Measurements from ENCODE around the gene IGSF9.

IGSF9 gene

DNA sequence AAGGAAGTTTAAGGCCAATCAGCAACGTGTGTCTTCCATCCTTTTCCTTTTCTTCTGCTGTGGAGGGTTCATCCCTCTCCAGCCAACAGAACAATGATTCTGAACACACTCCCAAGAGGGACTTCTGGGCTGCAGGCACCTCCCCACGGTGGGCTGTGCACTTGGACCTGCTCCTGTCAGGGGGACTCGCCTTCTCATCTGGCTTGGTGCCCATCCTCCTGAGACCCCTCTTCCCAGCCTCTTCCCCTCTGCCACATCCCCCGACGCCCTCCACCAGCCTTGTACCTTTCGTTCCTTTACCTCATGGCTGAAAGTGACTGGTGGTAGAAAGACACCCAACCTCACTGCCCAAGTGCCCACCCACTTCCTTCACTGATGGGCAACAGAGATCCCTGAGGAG, 34.7 kb upstream of the IGSF9 start:
- TF ChIP-seq MYC (IDR thresholded peaks at IDR 0.05; ENCODE audit: low read depth, low read length), result no peak
- TF ChIP-seq, protein P1, sequence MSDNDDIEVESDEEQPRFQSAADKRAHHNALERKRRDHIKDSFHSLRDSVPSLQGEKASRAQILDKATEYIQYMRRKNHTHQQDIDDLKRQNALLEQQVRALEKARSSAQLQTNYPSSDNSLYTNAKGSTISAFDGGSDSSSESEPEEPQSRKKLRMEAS (IDR thresholded peaks at IDR 0.05; ENCODE audit: low read depth, low read length), result no peak
- TF ChIP-seq CTCF (IDR thresholded peaks at IDR 0.05; ENCODE audit: low read depth, low read length), result no peak
- no peak for TF ChIP-seq POLR2A (IDR thresholded peaks at IDR 0.05; ENCODE audit: extremely low read depth, insufficient read length)
- DNase-seq (ENCODE audit: low read depth), result no peak
- no peak overlapping the region for H3K4me3 ChIP-seq (ENCODE audit: low read depth, low read length)

DNA sequence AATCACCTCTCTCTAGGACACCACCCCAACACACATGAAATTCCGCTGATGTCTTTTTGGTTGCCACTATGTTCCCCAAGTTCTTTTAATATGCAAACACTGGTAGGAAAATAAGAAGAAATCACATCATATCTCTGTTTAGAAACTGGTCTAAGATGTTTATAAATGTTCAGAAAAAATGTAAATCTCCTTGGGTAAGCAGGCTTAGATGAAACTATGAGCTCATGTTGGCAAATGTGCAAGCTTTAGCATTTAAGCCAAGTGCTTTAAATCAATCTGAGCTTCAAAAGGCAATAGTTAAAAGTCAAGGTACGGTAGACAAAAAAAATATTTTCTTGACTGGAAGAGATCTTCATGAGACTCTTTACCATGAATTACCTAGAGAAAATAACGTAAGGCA, 33.8 kb upstream of the IGSF9 start:
- TF ChIP-seq POLR2A (IDR thresholded peaks at IDR 0.05; ENCODE audit: extremely low read depth, insufficient read length), result no peak
- TF ChIP-seq, protein P1 (IDR thresholded peaks at IDR 0.05; ENCODE audit: low read depth, low read length), result no peak
- no peak for TF ChIP-seq CTCF (IDR thresholded peaks at IDR 0.05; ENCODE audit: low read depth, low read length)
- no peak for TF ChIP-seq MYC (IDR thresholded peaks at IDR 0.05; ENCODE audit: low read depth, low read length)
- no peak overlapping the region for H3K4me3 ChIP-seq (ENCODE audit: low read depth, low read length)
- no peak for DNase-seq (ENCODE audit: low read depth)

GRCh38 chr1:159978107-159978398, 32.6 kb upstream of the IGSF9 start:
- TF ChIP-seq CTCF (IDR thresholded peaks at IDR 0.05; ENCODE audit: low read depth, low read length) (no peak), POLR2A (IDR thresholded peaks at IDR 0.05; ENCODE audit: extremely low read depth, insufficient read length) (no peak), MYC (IDR thresholded peaks at IDR 0.05; ENCODE audit: low read depth, low read length) (no peak)
- TF ChIP-seq, protein P1 (IDR thresholded peaks at IDR 0.05; ENCODE audit: low read depth, low read length), result no peak
- DNase-seq (ENCODE audit: low read depth), result no peak
- H3K4me3 ChIP-seq (ENCODE audit: low read depth, low read length), result no peak overlapping the region

DNA sequence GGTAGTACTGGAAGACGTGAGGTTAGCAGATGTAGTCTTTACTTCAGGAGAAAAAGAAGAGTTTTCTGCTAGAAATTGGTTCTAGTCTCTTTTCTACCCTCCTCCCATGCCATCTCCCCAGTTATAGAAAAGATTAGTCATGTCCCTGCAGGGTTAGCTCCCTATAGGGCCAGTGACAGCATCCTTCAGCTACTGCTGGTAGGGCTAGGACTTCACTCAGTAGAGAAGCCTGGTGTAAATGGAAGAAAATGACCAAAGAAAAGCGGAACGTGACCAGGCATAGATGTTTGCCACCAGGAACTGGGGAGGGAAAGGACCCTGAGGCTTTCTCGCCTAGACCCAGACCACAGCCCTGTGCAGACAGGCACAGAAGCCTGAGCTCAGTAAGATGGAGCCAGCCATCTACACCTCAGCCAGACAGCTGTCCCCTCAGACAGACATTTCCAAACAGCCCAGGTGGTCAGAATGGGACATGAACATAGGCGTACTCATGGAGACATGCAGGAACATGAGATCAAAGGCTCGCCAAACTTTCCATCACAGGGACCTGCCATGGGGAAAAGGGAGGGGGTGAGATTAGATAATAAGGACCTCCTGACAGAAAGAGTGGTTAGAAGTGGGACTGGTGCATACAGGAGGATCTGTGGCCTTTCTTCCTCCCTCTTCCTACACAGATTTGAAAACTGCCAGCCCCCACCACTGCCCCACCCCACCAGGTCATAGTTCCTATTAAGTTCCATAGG, 32.1 kb upstream of the IGSF9 start:
- H3K4me3 ChIP-seq (ENCODE audit: low read depth, low read length), result no peak overlapping the region
- TF ChIP-seq, protein P1 (IDR thresholded peaks at IDR 0.05; ENCODE audit: low read depth, low read length), result no peak
- TF ChIP-seq MYC (IDR thresholded peaks at IDR 0.05; ENCODE audit: low read depth, low read length) (no peak), CTCF (IDR thresholded peaks at IDR 0.05; ENCODE audit: low read depth, low read length) (no peak), POLR2A (IDR thresholded peaks at IDR 0.05; ENCODE audit: extremely low read depth, insufficient read length) (no peak)
- DNase-seq (ENCODE audit: low read depth), result no peak

- no peak overlapping the region for H3K4me3 ChIP-seq (ENCODE audit: low read depth, low read length)
- no peak for DNase-seq (ENCODE audit: low read depth)
Observed at GRCh38 chr1:159974350-159974965, 29.0 kb upstream of the IGSF9 start.

More at GRCh38 chr1:159974350-159974965, 29.0 kb upstream of the IGSF9 start:
- TF ChIP-seq MYC (IDR thresholded peaks at IDR 0.05; ENCODE audit: low read depth, low read length), result no peak
- no peak for TF ChIP-seq CTCF (IDR thresholded peaks at IDR 0.05; ENCODE audit: low read depth, low read length)
- TF ChIP-seq, protein P1 (IDR thresholded peaks at IDR 0.05; ENCODE audit: low read depth, low read length), result no peak
- no peak for TF ChIP-seq POLR2A (IDR thresholded peaks at IDR 0.05; ENCODE audit: extremely low read depth, insufficient read length)
